Neuronal stem cell (in vitro differentiated cells): ENCODE data around the gene STK39.

Experiments used
- DNase-seq: peaks from one replicate; pipeline ENCODE4 v3.0.0-alpha.2; 2013; ENCODE audit warnings: low spot score
- H2AFZ ChIP-seq: one replicate; pipeline ENCODE4 v1.6.1; 2013; ENCODE audit warnings: mild to moderate bottlenecking, low read length, inconsistent platforms
- H2AK5ac ChIP-seq: 2 replicates; pipeline ENCODE4 v1.6.1; 2013; ENCODE audit warnings: low read depth, mild to moderate bottlenecking, inconsistent platforms, low read length, moderate library complexity, mixed read lengths
- H2BK120ac ChIP-seq: 2 replicates; pipeline ENCODE4 v1.6.1; 2013; ENCODE audit warnings: low read depth, mild to moderate bottlenecking, inconsistent platforms, low read length, moderate library complexity, mixed read lengths
- H2BK12ac ChIP-seq: one replicate; pipeline ENCODE4 v1.6.1; 2013; ENCODE audit warnings: low read length, inconsistent platforms
- H2BK15ac ChIP-seq: 2 replicates; pipeline ENCODE4 v1.6.1; 2013; ENCODE audit warnings: mild to moderate bottlenecking, low read length, inconsistent platforms, mixed read lengths
- H2BK5ac ChIP-seq: one replicate; pipeline ENCODE4 v1.6.1; 2013; ENCODE audit warnings: inconsistent platforms, mild to moderate bottlenecking, low read length, moderate library complexity
- H3K14ac ChIP-seq: one replicate; pipeline ENCODE4 v1.6.1; 2013; ENCODE audit warnings: low read length, inconsistent platforms
- H3K18ac ChIP-seq: 2 replicates; pipeline ENCODE4 v1.6.1; 2013; ENCODE audit warnings: low read length, inconsistent platforms
- H3K23ac ChIP-seq: 2 replicates; pipeline ENCODE4 v1.6.1; 2013; ENCODE audit warnings: low read depth, mild to moderate bottlenecking, mixed read lengths, low read length, inconsistent platforms; ENCODE audit not compliant: poor library complexity
- H3K27ac ChIP-seq: replicated peaks from 3 replicates; pipeline ENCODE4 v1.5.1; 2013; ENCODE audit warnings: low read length, inconsistent platforms
- H3K27me3 ChIP-seq, 3 experiments: 2 replicates each; pipeline ENCODE4 v1.6.1; 2013; ENCODE audit warnings: low read length in 3 of 3, mild to moderate bottlenecking in 2 of 3, inconsistent platforms in 1 of 3, low read depth in 1 of 3, mixed read lengths in 1 of 3, moderate library complexity in 1 of 3; ENCODE audit not compliant: control insufficient read depth in 3 of 3, insufficient read depth in 3 of 3
- H3K36me3 ChIP-seq, 2 donors: replicated peaks in 1 of 2; 2 replicates each; pipeline ENCODE4 v1.6.1; 2013; ENCODE audit warnings: low read length in 2 of 2; ENCODE audit not compliant: control insufficient read depth in 2 of 2, insufficient read depth in 2 of 2
- H3K4ac ChIP-seq: 2 replicates; pipeline ENCODE4 v1.6.1; 2013; ENCODE audit warnings: inconsistent platforms, mild to moderate bottlenecking, low read length, moderate library complexity
- H3K4me1 ChIP-seq, 2 donors: 1 replicate in 1 of 2; 2 replicates in 1 of 2; pipeline ENCODE4 v1.6.1; 2013; ENCODE audit warnings: low read length in 2 of 2, low read depth in 1 of 2; ENCODE audit not compliant: control insufficient read depth in 2 of 2, insufficient read depth in 1 of 2
- H3K4me2 ChIP-seq: one replicate; pipeline ENCODE4 v1.6.1; 2013; ENCODE audit warnings: mild to moderate bottlenecking, low read length, inconsistent platforms; ENCODE audit not compliant: insufficient read depth, poor library complexity, severe bottlenecking
- H3K4me3 ChIP-seq, 2 donors: 2 replicates each; pipeline ENCODE4 v1.5.1; 2013; ENCODE audit warnings: low read length in 2 of 2, mild to moderate bottlenecking in 2 of 2, inconsistent platforms in 1 of 2, moderate library complexity in 1 of 2
- H3K79me1 ChIP-seq: one replicate; pipeline ENCODE4 v1.6.1; 2013; ENCODE audit warnings: low read depth, mild to moderate bottlenecking, inconsistent platforms, low read length, moderate library complexity
- H3K9ac ChIP-seq: one replicate; pipeline ENCODE4 v1.6.1; 2013; ENCODE audit warnings: mild to moderate bottlenecking, low read depth, low read length, inconsistent platforms; ENCODE audit not compliant: poor library complexity
- H3K9me3 ChIP-seq, 2 donors: replicated peaks in 1 of 2; 2 replicates each; pipeline versions ENCODE3 to v1.6.1; 2013; ENCODE audit warnings: low read length in 2 of 2, mild to moderate bottlenecking in 2 of 2, inconsistent platforms in 1 of 2, low read depth in 1 of 2, mixed read lengths in 1 of 2, moderate library complexity in 1 of 2; ENCODE audit not compliant: control insufficient read depth in 2 of 2, insufficient read depth in 1 of 2
- H4K8ac ChIP-seq: one replicate; pipeline ENCODE4 v1.6.1; 2013; ENCODE audit warnings: low read depth, mild to moderate bottlenecking, inconsistent platforms, low read length, moderate library complexity
- H4K91ac ChIP-seq: one replicate; pipeline ENCODE4 v1.6.1; 2013; ENCODE audit warnings: low read length, low read depth, mild to moderate bottlenecking, inconsistent platforms; ENCODE audit not compliant: poor library complexity
- WGBS, 2 donors: extraction: QIAGEN DNeasy Blood & Tissue Kit; methylation state at CpG; one replicate each; pipeline ENCODE4 v1.1.7; 2013; ENCODE audit warnings: missing lambda C conversion rate in 2 of 2, mixed read lengths in 1 of 2; ENCODE audit not compliant: insufficient read length in 2 of 2, insufficient replicate concordance in 1 of 2; ENCODE audit errors: extremely low coverage in 2 of 2; 5-methylcytosine and 5-hydroxymethylcytosine counted together

The STK39 gene

GRCh38 chr2:168252976-168253375 is 5.6 kb upstream of the STK39 start:
- no peak overlapping the region for H2BK5ac ChIP-seq
- H2BK12ac ChIP-seq, result no peak overlapping the region
- H4K8ac ChIP-seq, result no peak overlapping the region
- H3K9me3 ChIP-seq, result peaks cover 0 to 4% of the 10 kb centered on the region in 2 donors
- H3K14ac ChIP-seq, result no peak overlapping the region
- no peak overlapping the region for H2AK5ac ChIP-seq
- H3K27me3 ChIP-seq, result peaks cover 0 to 13% (median 0%) of the 10 kb centered on the region in 3 experiments
- no peak for DNase-seq
- no peak overlapping the region for H3K9ac ChIP-seq
- no peak overlapping the region for H4K91ac ChIP-seq
- H3K18ac ChIP-seq, result no peak overlapping the region
- H3K27ac ChIP-seq, result no peak overlapping the region
- no peak overlapping the region for H2AFZ ChIP-seq
- no peaks in the 10 kb centered on the region for H3K79me1 ChIP-seq
- H3K4ac ChIP-seq, result no peak overlapping the region
- H3K36me3 ChIP-seq, result no peaks in the 10 kb centered on the region
- H3K4me3 ChIP-seq, result no peak overlapping the region
- H3K23ac ChIP-seq, result no peak overlapping the region
- no peak overlapping the region for H2BK15ac ChIP-seq
- H2BK120ac ChIP-seq, result no peak overlapping the region
- peaks cover 0 to 1% of the 10 kb centered on the region in 2 donors for H3K4me1 ChIP-seq
- no peak overlapping the region for H3K4me2 ChIP-seq

GRCh38 chr2:168246483-168247340 is 683 bp downstream of the STK39 start:
- Histone ChIP-seq H2BK5ac (no peak overlapping the region), H2AFZ (peak overlapping the region; percentile 93), H2AK5ac (no peak overlapping the region), H3K23ac (peak overlapping the region; percentile 27), H2BK15ac (peak overlapping the region; percentile 46), H3K9me3 (peaks cover 0 to 4% of the 10 kb centered on the region in 2 donors), H3K9ac (peak overlapping the region; percentile 79), H2BK12ac (no peak overlapping the region), H3K18ac (peak overlapping the region; percentile 91), H3K4ac (no peak overlapping the region), H3K4me1 (peaks cover 3 to 11% of the 10 kb centered on the region in 2 donors), H2BK120ac (no peak overlapping the region), H3K14ac (no peak overlapping the region), H4K91ac (no peak overlapping the region), H3K4me3 (peak overlapping the region; percentile 75 to 84), H4K8ac (no peak overlapping the region), H3K79me1 (peaks cover 1% of the 10 kb centered on the region), H3K27ac (peak overlapping the region; percentile 54), H3K4me2 (peak overlapping the region; percentile 82), H3K36me3 (peaks cover 0 to 14% of the 10 kb centered on the region in 2 donors), H3K27me3 (peaks cover 0 to 21% (median 0%) of the 10 kb centered on the region in 3 experiments)
- no CpG with 5 or more reads among the region's 95 CpGs for WGBS, 2 donors
- peak; percentile 35 for DNase-seq

- Histone ChIP-seq H3K4me1 (peaks cover 5 to 11% of the 10 kb centered on the region in 2 donors), H3K4ac (no peak overlapping the region), H3K14ac (no peak overlapping the region), H3K36me3 (peaks cover 0 to 19% of the 10 kb centered on the region in 2 donors), H3K27ac (no peak overlapping the region), H3K18ac (peak overlapping the region; percentile 91), H3K9me3 (no peaks in the 10 kb centered on the region), H3K9ac (peak overlapping the region; percentile 79), H3K4me3 (peak overlapping the region; percentile 75 to 81), H4K91ac (no peak overlapping the region), H2BK120ac (no peak overlapping the region), H2BK12ac (no peak overlapping the region), H2BK5ac (no peak overlapping the region), H2AFZ (peak overlapping the region; percentile 93), H3K4me2 (peak overlapping the region; percentile 82), H3K27me3 (peaks cover 0 to 21% (median 0%) of the 10 kb centered on the region in 3 experiments), H2AK5ac (no peak overlapping the region), H3K79me1 (peaks cover 1% of the 10 kb centered on the region), H2BK15ac (no peak overlapping the region), H3K23ac (no peak overlapping the region), H4K8ac (no peak overlapping the region)
- no CpG with 5 or more reads among the region's 11 CpGs for WGBS, 2 donors
- peak; percentile 29 for DNase-seq
These were observed 1.3 kb downstream of the STK39 start for GRCh38 chr2:168246072-168246482.

- no peak overlapping the region for H3K14ac ChIP-seq
- no peak overlapping the region for H2BK120ac ChIP-seq
- no peak overlapping the region for H4K91ac ChIP-seq
- no peak overlapping the region for H3K9ac ChIP-seq
- H2AFZ ChIP-seq, result no peak overlapping the region
- no peak for DNase-seq
- no peak overlapping the region for H2BK5ac ChIP-seq
- peaks cover 0 to 21% (median 0%) of the 10 kb centered on the region in 3 experiments for H3K27me3 ChIP-seq
- WGBS, 2 donors, result no CpG with 5 or more reads among the region's 7 CpGs
- no peak overlapping the region for H4K8ac ChIP-seq
- H3K23ac ChIP-seq, result no peak overlapping the region
- H3K36me3 ChIP-seq, result peaks cover 0 to 19% of the 10 kb centered on the region in 2 donors
- no peak overlapping the region for H3K4ac ChIP-seq
- H3K4me3 ChIP-seq, result peak overlapping the region in 1 of 2 donors; percentile 75
- no peak overlapping the region for H3K27ac ChIP-seq
- H3K9me3 ChIP-seq, result peaks cover 0 to 4% of the 10 kb centered on the region in 2 donors
- no peak overlapping the region for H2AK5ac ChIP-seq
- H3K4me1 ChIP-seq, result peaks cover 5 to 11% of the 10 kb centered on the region in 2 donors
- H3K18ac ChIP-seq, result no peak overlapping the region
- peaks cover 1% of the 10 kb centered on the region for H3K79me1 ChIP-seq
- H2BK12ac ChIP-seq, result no peak overlapping the region
- no peak overlapping the region for H2BK15ac ChIP-seq
- no peak overlapping the region for H3K4me2 ChIP-seq
These were observed 2.1 kb downstream of the STK39 start for GRCh38 chr2:168245074-168245825.
